Duodenal mucosa (tissue), 2 donors: ENCODE measurements around the gene C4BPB.

ENCODE experiments used
- H3K27ac ChIP-seq: one replicate; pipeline ENCODE4 v1.7.0; 2013; ENCODE audit warnings: low read depth, low read length
- H3K27me3 ChIP-seq, 2 donors: one replicate each; pipeline ENCODE4 v1.7.0; 2013; ENCODE audit warnings: low read length in 2 of 2, control low read depth in 1 of 2; ENCODE audit not compliant: insufficient read depth in 2 of 2, control insufficient read depth in 1 of 2
- H3K36me3 ChIP-seq, 2 donors: one replicate each; pipeline ENCODE4 v1.7.0; 2013; ENCODE audit warnings: low read length in 2 of 2, control low read depth in 1 of 2; ENCODE audit not compliant: insufficient read depth in 2 of 2, control insufficient read depth in 1 of 2
- H3K4me1 ChIP-seq, 2 donors: one replicate each; pipeline ENCODE4 v1.7.0; 2013; ENCODE audit warnings: low read length in 2 of 2, control low read depth in 1 of 2; ENCODE audit not compliant: insufficient read depth in 2 of 2, control insufficient read depth in 1 of 2
- H3K4me3 ChIP-seq, 2 donors: one replicate each; pipeline ENCODE4 v1.7.0; 2013; ENCODE audit warnings: low read length in 2 of 2, low read depth in 1 of 2
- H3K9ac ChIP-seq, 2 donors: one replicate each; pipeline ENCODE4 v1.7.0; 2013; ENCODE audit warnings: low read length in 2 of 2, low read depth in 1 of 2
- H3K9me3 ChIP-seq, 2 donors: one replicate each; pipeline ENCODE4 v1.7.0; 2013; ENCODE audit warnings: low read length in 2 of 2, control low read depth in 1 of 2; ENCODE audit not compliant: control insufficient read depth in 1 of 2

The C4BPB gene

GRCh38 chr1:207102146-207102545 lies 13.5 kb downstream of the C4BPB start:
- H3K27ac ChIP-seq = no peak overlapping the region
- H3K36me3 ChIP-seq = no peaks in the 10 kb centered on the region

GRCh38 chr1:207102659-207103058 lies 14.0 kb downstream of the C4BPB start:
- H3K27ac ChIP-seq = no peak overlapping the region
- no peaks in the 10 kb centered on the region for H3K36me3 ChIP-seq
- H3K27me3 ChIP-seq = no peaks in the 10 kb centered on the region

More at GRCh38 chr1:207102146-207102545, 13.5 kb downstream of the C4BPB start:
- Histone ChIP-seq H3K4me1 (no peaks in the 10 kb centered on the region), H3K4me3 (no peak overlapping the region), H3K9me3 (no peaks in the 10 kb centered on the region), H3K9ac (no peak overlapping the region), H3K27me3 (no peaks in the 10 kb centered on the region)

GRCh38 chr1:207103892-207104373 lies 15.3 kb downstream of the C4BPB start, which contains the start of gene C4BPA:
TSS of gene C4BPA (plus strand) at chr1:207104233. CDS start at chr1:207113026, 8,793 bp downstream.
- Histone ChIP-seq H3K4me3 (no peak within 1 kb of the TSS), H3K9ac (no peak within 1 kb of the TSS), H3K36me3 (no peaks in the 10 kb centered on the region), H3K9me3 (no peaks in the 10 kb centered on the region), H3K27ac (no peak within 1 kb of the TSS), H3K4me1 (no peaks in the 10 kb centered on the region), H3K27me3 (no peaks in the 10 kb centered on the region)

More at GRCh38 chr1:207102659-207103058, 14.0 kb downstream of the C4BPB start:
- no peaks in the 10 kb centered on the region for H3K9me3 ChIP-seq
- H3K4me1 ChIP-seq = no peaks in the 10 kb centered on the region
- no peak overlapping the region for H3K9ac ChIP-seq
- H3K4me3 ChIP-seq = no peak overlapping the region

GRCh38 chr1:207109004-207109403 lies 20.3 kb downstream of the C4BPB start:
- Histone ChIP-seq H3K27ac (no peak overlapping the region), H3K4me3 (no peak overlapping the region), H3K9ac (no peak overlapping the region), H3K4me1 (no peaks in the 10 kb centered on the region), H3K27me3 (no peaks in the 10 kb centered on the region), H3K9me3 (no peaks in the 10 kb centered on the region), H3K36me3 (no peaks in the 10 kb centered on the region)

GRCh38 chr1:207112616-207113296 lies 24.1 kb downstream of the C4BPB start:
- Histone ChIP-seq H3K9ac (no peak overlapping the region), H3K27me3 (no peaks in the 10 kb centered on the region), H3K4me3 (no peak overlapping the region), H3K9me3 (no peaks in the 10 kb centered on the region), H3K4me1 (no peaks in the 10 kb centered on the region), H3K36me3 (no peaks in the 10 kb centered on the region), H3K27ac (no peak overlapping the region)

- Histone ChIP-seq H3K4me1 (no peaks in the 10 kb centered on the region), H3K4me3 (no peak overlapping the region), H3K27ac (no peak overlapping the region), H3K9me3 (no peaks in the 10 kb centered on the region), H3K36me3 (no peaks in the 10 kb centered on the region), H3K27me3 (no peaks in the 10 kb centered on the region), H3K9ac (no peak overlapping the region)
These were observed 26.6 kb downstream of the C4BPB start for GRCh38 chr1:207115269-207115668.

GRCh38 chr1:207124389-207124788 lies 35.7 kb downstream of the C4BPB start:
- H3K27ac ChIP-seq = no peak overlapping the region
- peaks cover 9 to 14% of the 10 kb centered on the region in 2 donors for H3K9me3 ChIP-seq
- H3K9ac ChIP-seq = no peak overlapping the region
- no peaks in the 10 kb centered on the region for H3K27me3 ChIP-seq
- no peaks in the 10 kb centered on the region for H3K36me3 ChIP-seq
- H3K4me3 ChIP-seq = no peak overlapping the region
- no peaks in the 10 kb centered on the region for H3K4me1 ChIP-seq

GRCh38 chr1:207128336-207128921 lies 39.8 kb downstream of the C4BPB start:
- Histone ChIP-seq H3K36me3 (no peaks in the 10 kb centered on the region), H3K9ac (no peak overlapping the region), H3K9me3 (peaks cover 16 to 21% of the 10 kb centered on the region in 2 donors), H3K27ac (no peak overlapping the region), H3K27me3 (no peaks in the 10 kb centered on the region), H3K4me1 (no peaks in the 10 kb centered on the region), H3K4me3 (no peak overlapping the region)

GRCh38 chr1:207129053-207129452 lies 40.4 kb downstream of the C4BPB start:
- H3K9me3 ChIP-seq = peaks cover 16 to 21% of the 10 kb centered on the region in 2 donors
- H3K4me1 ChIP-seq = no peaks in the 10 kb centered on the region
- H3K4me3 ChIP-seq = no peak overlapping the region
- no peak overlapping the region for H3K27ac ChIP-seq
- H3K9ac ChIP-seq = no peak overlapping the region
- no peaks in the 10 kb centered on the region for H3K36me3 ChIP-seq
- no peaks in the 10 kb centered on the region for H3K27me3 ChIP-seq

GRCh38 chr1:207130252-207131036 lies 41.8 kb downstream of the C4BPB start:
- no peaks in the 10 kb centered on the region for H3K27me3 ChIP-seq
- H3K9me3 ChIP-seq = peaks cover 16 to 21% of the 10 kb centered on the region in 2 donors
- no peak overlapping the region for H3K9ac ChIP-seq
- no peak overlapping the region for H3K27ac ChIP-seq
- H3K4me1 ChIP-seq = no peaks in the 10 kb centered on the region
- H3K4me3 ChIP-seq = no peak overlapping the region
- no peaks in the 10 kb centered on the region for H3K36me3 ChIP-seq
